HG03108 (cell line): Measurements from ENCODE around the gene MPPED2.

Source experiments
- ATAC-seq: cut with Tn5 transposase; IDR thresholded peaks from one replicate; pipeline ENCODE4 v1.9.1; 2021; ENCODE audit warnings: moderate library complexity; ENCODE audit not compliant: unreplicated experiment

The MPPED2 gene

DNA sequence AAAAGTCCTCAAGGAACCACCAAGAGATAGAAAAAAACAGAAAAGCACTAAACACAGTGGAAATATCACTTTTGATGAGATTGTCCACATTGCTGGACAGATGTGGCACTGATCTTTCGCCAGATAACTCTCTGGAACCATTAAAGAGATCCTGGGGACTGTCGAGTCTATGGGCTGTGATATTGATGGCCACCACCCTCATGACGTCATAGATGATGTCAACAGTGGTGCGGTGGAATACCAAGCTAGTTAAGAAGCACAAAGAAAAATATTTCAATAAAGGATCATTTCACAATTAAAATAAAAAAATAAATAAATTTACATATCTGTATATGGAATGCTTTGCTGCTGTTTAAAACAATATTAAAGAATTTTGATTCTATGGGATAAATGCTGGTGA lies 217.8 kb downstream of the MPPED2 start:
- no peak for ATAC-seq

DNA sequence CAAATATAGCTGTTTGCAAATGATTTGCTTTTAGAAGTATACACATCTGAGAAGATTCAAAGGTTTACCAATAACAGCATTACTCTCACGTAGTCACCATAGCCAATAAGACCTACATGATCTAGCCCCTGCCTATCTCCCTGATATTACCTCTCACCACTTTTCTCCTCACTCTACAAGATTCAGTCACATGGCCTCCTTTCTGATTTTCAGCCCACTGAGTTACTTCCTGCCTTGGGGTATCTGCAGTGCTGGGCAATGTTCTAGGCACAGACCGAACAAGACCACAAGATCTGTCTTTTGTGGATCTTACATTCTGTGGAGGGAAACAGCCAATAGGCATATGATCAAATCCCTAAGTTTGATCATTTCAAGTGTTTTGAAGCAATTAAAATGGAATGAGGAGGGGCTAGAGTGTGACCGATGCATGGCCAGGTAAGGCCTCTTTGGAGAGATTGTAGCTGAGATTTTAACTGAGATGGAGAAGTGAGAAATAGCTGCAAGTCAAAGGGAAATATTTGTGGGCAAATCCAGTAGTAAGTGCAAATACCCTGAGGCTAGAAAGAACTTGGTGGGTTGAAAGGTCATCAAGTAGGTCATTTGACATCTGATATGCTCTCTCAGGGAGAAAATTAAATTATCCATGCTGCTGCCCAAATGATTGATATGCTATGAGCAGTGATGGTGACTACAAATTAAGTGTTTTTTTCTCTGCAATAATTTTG lies 220.2 kb downstream of the MPPED2 start:
- no peak for ATAC-seq

DNA sequence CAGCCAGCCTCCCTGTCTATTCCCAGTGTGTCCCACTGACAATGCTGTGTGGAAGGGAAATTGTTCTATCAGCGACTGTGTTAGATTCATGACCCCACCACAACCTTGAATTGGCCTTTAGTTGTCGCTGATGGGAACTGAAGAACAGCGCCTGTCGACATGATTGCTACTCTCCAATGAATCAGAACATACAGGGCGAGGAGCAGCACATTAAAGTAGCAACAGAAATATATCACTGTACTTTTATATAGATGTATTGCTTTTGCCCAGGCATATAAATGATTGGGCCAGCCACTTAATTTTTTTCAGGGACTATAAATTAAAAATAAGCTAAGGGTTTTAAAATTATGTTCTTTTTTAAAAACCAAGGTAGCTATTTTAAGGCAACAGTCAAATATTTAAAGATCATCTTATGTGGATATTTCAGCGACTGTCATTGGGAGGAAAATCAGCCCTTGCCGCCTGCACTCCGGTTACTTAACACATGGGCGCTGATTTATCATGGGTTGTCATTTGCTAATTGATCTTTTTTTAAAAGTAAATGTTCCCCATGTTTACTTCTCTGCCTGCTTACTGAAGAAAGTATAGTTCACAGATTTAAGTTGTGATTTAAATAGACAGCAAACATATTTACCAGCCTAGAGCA lies 221.2 kb downstream of the MPPED2 start:
- ATAC-seq = no peak

DNA sequence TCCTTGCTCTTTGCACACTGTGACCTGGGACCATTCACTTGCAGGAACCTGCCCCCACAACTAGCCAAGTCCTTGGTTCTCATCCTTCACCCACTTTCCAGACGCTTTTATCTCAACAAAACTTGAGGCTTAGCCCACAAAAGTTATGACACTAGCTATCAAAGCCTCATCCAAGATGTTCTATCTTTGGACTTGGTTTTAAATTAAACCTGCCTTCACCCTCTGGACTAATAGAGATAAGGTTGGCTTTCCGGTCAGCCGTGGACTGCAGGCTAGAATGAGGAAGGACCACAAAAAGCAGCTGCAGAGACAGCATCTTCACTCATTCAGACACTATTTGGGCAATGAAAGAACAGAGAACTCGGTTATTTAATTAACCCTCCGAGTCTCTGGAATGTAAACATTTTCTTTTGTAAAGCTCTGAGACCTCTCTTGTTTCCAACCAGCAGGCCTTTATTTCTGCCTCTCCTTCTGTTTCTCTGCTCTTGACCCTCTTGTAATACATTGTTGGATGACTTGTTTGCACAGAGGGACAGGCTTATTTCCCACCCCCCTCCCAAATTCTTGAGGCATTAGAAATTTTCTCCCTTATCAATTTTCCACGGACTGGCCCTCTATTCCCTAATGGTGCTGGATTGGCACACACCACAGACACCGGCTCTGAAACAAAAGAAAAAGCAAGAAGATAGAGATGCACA lies 221.9 kb downstream of the MPPED2 start:
- ATAC-seq = no peak

DNA sequence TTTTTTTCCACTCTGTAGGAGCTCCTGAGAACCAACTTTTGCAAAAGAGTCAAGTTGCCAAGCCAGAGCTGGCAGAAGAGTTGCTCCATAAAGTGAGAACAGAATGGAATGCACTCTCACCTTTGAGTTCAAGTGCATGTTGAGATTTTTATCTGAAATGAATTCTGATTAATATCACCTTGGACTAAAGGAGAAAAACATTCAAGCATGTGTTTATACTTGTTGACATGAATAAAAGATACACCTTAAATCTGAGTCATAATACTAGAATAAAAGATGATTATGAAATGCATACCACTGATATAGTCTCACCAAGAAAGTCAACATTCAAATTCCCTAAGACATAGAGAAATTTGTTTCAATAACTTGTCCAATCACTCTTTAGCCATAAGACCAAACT lies 225.4 kb downstream of the MPPED2 start:
- ATAC-seq = no peak
